Left ventricle myocardium inferior (tissue), 1 donor: ENCODE data around the gene CPNE7. TPM values are rescaled to one million over a fixed set of nuclear protein-coding genes. Genes with fewer than 3 reads are reported as not detected.
"Not testable (repeated sequence)": the region's sequence is repeated elsewhere in the genome, so short reads cannot be mapped to it uniquely, and the experiment has no call there.

Source experiments
- DNase-seq: peaks from one replicate; pipeline ENCODE4 v3.0.0-alpha.2; 2020
- H3K27ac ChIP-seq: fragments of 200-600 bp; replicated peaks from 2 replicates; pipeline ENCODE4 v1.8.0; 2021
- H3K27me3 ChIP-seq: fragments of 200-600 bp; 2 replicates; pipeline ENCODE4 v1.8.0; 2021; ENCODE audit warnings: low read depth
- H3K36me3 ChIP-seq: fragments of 200-600 bp; 2 replicates; pipeline ENCODE4 v1.8.0; 2021
- H3K4me1 ChIP-seq: fragments of 200-600 bp; 2 replicates; pipeline ENCODE4 v1.8.0; 2021
- H3K4me3 ChIP-seq: fragments of 200-600 bp; 2 replicates; pipeline ENCODE4 v1.8.0; 2021; ENCODE audit warnings: mild to moderate bottlenecking, moderate library complexity
- H3K9me3 ChIP-seq: fragments of 200-600 bp; replicated peaks from 2 replicates; pipeline ENCODE4 v1.8.0; 2021
- CTCF ChIP-seq: fragments of 200-600 bp; IDR thresholded peaks from 2 replicates; pipeline ENCODE4 v1.8.0; 2021; ENCODE audit warnings: antibody characterized with exemption, mild to moderate bottlenecking, borderline replicate concordance
- intact Hi-C: fragments of 100-400 bp; cut with micrococcal nuclease; formaldehyde crosslinking; loops from one replicate; pipeline ENCODE4 v1.11.0; 2022
- total RNA-seq: library from RNA; stranded (reverse); fragmentation: NEBNext Ultra II Directional; extraction: Animal tissue kit (Norgen Biotek cat#: 25700); gene quantifications from one replicate; pipeline ENCODE4 v1.2.1, GENCODE V29; 2021
- donor health status: DM: no; HTN: yes; CAD: no; lungs with severe emphysema.

The CPNE7 gene
- total RNA-seq, 1 donor from 2014 or later, result not detected

GRCh38 chr16:89567656-89568594 is 7.6 kb upstream of the CPNE7 start:
- Histone ChIP-seq H3K4me1 (peaks cover 34% of the 10 kb centered on the region), H3K36me3 (peaks cover 20% of the 10 kb centered on the region), H3K4me3 (no peak overlapping the region), H3K9me3 (no peaks in the 10 kb centered on the region), H3K27me3 (peaks cover 47% of the 10 kb centered on the region), H3K27ac (no peak overlapping the region)
- TF ChIP-seq CTCF, result no peak
- no peak for DNase-seq
- intact Hi-C loops, result no loop called here

- intact Hi-C loops, result no loop called here
- Histone ChIP-seq H3K27ac (no peak overlapping the region), H3K9me3 (no peaks in the 10 kb centered on the region), H3K27me3 (peaks cover 65% of the 10 kb centered on the region), H3K4me3 (no peak overlapping the region), H3K4me1 (peaks cover 28% of the 10 kb centered on the region), H3K36me3 (peaks cover 2% of the 10 kb centered on the region)
- no peak for TF ChIP-seq CTCF
- DNase-seq, result no peak
Measured at GRCh38 chr16:89569506-89570341, 5.8 kb upstream of the CPNE7 start.

- DNase-seq, result no peak
- Histone ChIP-seq H3K36me3 (no peaks in the 10 kb centered on the region), H3K27ac (no peak overlapping the region), H3K9me3 (no peaks in the 10 kb centered on the region), H3K4me1 (peaks cover 28% of the 10 kb centered on the region), H3K4me3 (no peak overlapping the region), H3K27me3 (peaks cover 72% of the 10 kb centered on the region)
- TF ChIP-seq CTCF, result no peak
- intact Hi-C loops, result no loop called here
Measured at GRCh38 chr16:89570342-89570923, 5.1 kb upstream of the CPNE7 start.

GRCh38 chr16:89570983-89571598 is 4.5 kb upstream of the CPNE7 start:
- intact Hi-C loops, H3K36me3 ChIP-seq, H3K4me3 ChIP-seq, H3K9me3 ChIP-seq, DNase-seq, H3K27ac ChIP-seq: not testable (repeated sequence)
- peaks cover 79% of the 10 kb centered on the region for H3K27me3 ChIP-seq
- peaks cover 26% of the 10 kb centered on the region for H3K4me1 ChIP-seq

- Histone ChIP-seq H3K4me1 (peaks cover 27% of the 10 kb centered on the region), H3K27me3 (peaks cover 84% of the 10 kb centered on the region), H3K27ac (no peak overlapping the region), H3K4me3 (no peak overlapping the region), H3K36me3 (no peaks in the 10 kb centered on the region), H3K9me3 (no peaks in the 10 kb centered on the region)
- TF ChIP-seq CTCF, result no peak
- no peak for DNase-seq
- intact Hi-C loops, result no loop called here
Measured at GRCh38 chr16:89571636-89572035, 3.9 kb upstream of the CPNE7 start.
